SK-N-DZ (cell line): ENCODE results near the gene CCNL1.
"Not testable (repeated sequence)": the region's sequence is repeated elsewhere in the genome, so short reads cannot be mapped to it uniquely, and the experiment has no call there.

Experiments used
- DNase-seq: peaks from one replicate; pipeline ENCODE4 v3.0.0-alpha.2; 2015; ENCODE audit warnings: low spot score
- small RNA-seq, 2 experiments: library from RNA; depleted of rRNA; stranded (forward); fragments of <200 nt; gene quantifications; one replicate each; pipeline ENCODE3, GENCODE V24; 2014

Gene CCNL1

GRCh38 chr3:157104928-157105652 lies 54.9 kb downstream of the CCNL1 start:
- DNase-seq = peak; percentile 71

GRCh38 chr3:157104521-157104920 lies 55.4 kb downstream of the CCNL1 start:
- DNase-seq = no peak

- no peak for DNase-seq
Measured at GRCh38 chr3:157103860-157104259, 56.1 kb downstream of the CCNL1 start.

GRCh38 chr3:157103280-157103679 lies 56.7 kb downstream of the CCNL1 start:
- no peak for DNase-seq

- not testable (repeated sequence) for DNase-seq
Measured at GRCh38 chr3:157102595-157102994, 57.4 kb downstream of the CCNL1 start.

GRCh38 chr3:157102098-157102497 lies 57.8 kb downstream of the CCNL1 start:
- DNase-seq = no peak

GRCh38 chr3:157101486-157101885 lies 58.5 kb downstream of the CCNL1 start:
- DNase-seq = no peak

- peak; percentile 24 for DNase-seq
Measured at GRCh38 chr3:157100608-157101396, 59.1 kb downstream of the CCNL1 start.

- no peak for DNase-seq
Measured at GRCh38 chr3:157100096-157100477, 59.9 kb downstream of the CCNL1 start.

GRCh38 chr3:157099326-157100095 lies 60.4 kb downstream of the CCNL1 start:
- DNase-seq = no peak

- no peak for DNase-seq
Measured at GRCh38 chr3:157098823-157099185, 61.1 kb downstream of the CCNL1 start.

GRCh38 chr3:157098121-157098822 lies 61.7 kb downstream of the CCNL1 start:
- DNase-seq = no peak

Small RNAs within 50 kb of the gene (small RNA-seq; reads per million reads assigned to genes)
- 0 reads per million in 2 experiments for gene RF00019
- gene RNA5SP146 = 0 to 0.18 reads per million in 2 experiments
